IMR-90 (cell line): ENCODE results near the gene ZNF285. TPM values are rescaled to one million over a fixed set of nuclear protein-coding genes. Genes with fewer than 3 reads are reported as not detected.

Experiments used
- ATAC-seq: fragments of 200-7000 bp; cut with Tn5 transposase; 2 replicates; pipeline ENCODE4 v1.9.1; 2020; ENCODE audit warnings: low read depth, mild to moderate bottlenecking, moderate library complexity
- BruUV-seq: library from RNA; stranded (reverse); fragments of 400-500 nt; replicated peaks from 2 replicates; lab custom pipeline; 2021; lab: Mats Ljungman, UMichigan
- CTCF ChIA-PET: fragments of 300-600 bp; formaldehyde crosslinking; extraction: SDS; loops from one replicate; lab custom pipeline; 2021; ENCODE audit warnings: antibody characterized with exemption; lab: Yijun Ruan, JAX
- POLR2A ChIA-PET: fragments of 300-600 bp; sonication (Branson Sonifier 250); formaldehyde crosslinking; loops from one replicate; lab custom pipeline; 2022; ENCODE audit warnings: antibody characterized with exemption; ENCODE audit not compliant: unreplicated experiment; lab: Charles Lee
- DNase-seq: peaks from one replicate; pipeline ENCODE4 v3.0.0; 2013
- H2AFZ ChIP-seq: replicated peaks from 2 replicates; pipeline ENCODE3; 2013; ENCODE audit warnings: low read length, mild to moderate bottlenecking; ENCODE audit not compliant: poor library complexity
- H2AK5ac ChIP-seq: 2 replicates; pipeline ENCODE4 v1.6.1; 2013; ENCODE audit warnings: low read depth, low read length, inconsistent platforms
- H2AK9ac ChIP-seq: replicated peaks from 2 replicates; pipeline ENCODE3; 2013; ENCODE audit warnings: mild to moderate bottlenecking, low read depth, low read length, moderate library complexity; ENCODE audit not compliant: poor library complexity
- H2BK120ac ChIP-seq: 2 replicates; pipeline ENCODE4 v1.6.1; 2013; ENCODE audit warnings: low read depth, low read length, inconsistent platforms
- H2BK15ac ChIP-seq: 3 replicates; pipeline ENCODE4 v1.6.1; 2013; ENCODE audit warnings: low read depth, low read length, inconsistent platforms
- H2BK20ac ChIP-seq: 2 replicates; pipeline ENCODE4 v1.6.1; 2013; ENCODE audit warnings: low read depth, mild to moderate bottlenecking, inconsistent platforms, low read length, moderate library complexity
- H2BK5ac ChIP-seq: 2 replicates; pipeline ENCODE4 v1.6.1; 2013; ENCODE audit warnings: mild to moderate bottlenecking, low read depth, low read length, inconsistent platforms; ENCODE audit not compliant: poor library complexity, severe bottlenecking
- H3K14ac ChIP-seq: replicated peaks from 2 replicates; pipeline ENCODE4 v1.6.1; 2013; ENCODE audit warnings: low read depth, low read length, inconsistent platforms
- H3K18ac ChIP-seq: 2 replicates; pipeline ENCODE4 v1.6.1; 2013; ENCODE audit warnings: low read depth, low read length, control low read depth
- H3K23ac ChIP-seq: 2 replicates; pipeline ENCODE4 v1.6.1; 2013; ENCODE audit warnings: low read depth, low read length, inconsistent platforms
- H3K27ac ChIP-seq: 2 replicates; pipeline ENCODE4 v1.5.1; 2013; ENCODE audit warnings: mild to moderate bottlenecking, control low read depth, low read length; ENCODE audit not compliant: insufficient read depth
- H3K27me3 ChIP-seq: 2 replicates; pipeline ENCODE4 v1.6.1; 2013; ENCODE audit warnings: low read length; ENCODE audit not compliant: control insufficient read depth, insufficient read depth
- H3K36me3 ChIP-seq: 2 replicates; pipeline ENCODE4 v1.6.1; 2013; ENCODE audit warnings: low read length, mixed read lengths; ENCODE audit not compliant: control insufficient read depth, insufficient read depth
- H3K4ac ChIP-seq: 2 replicates; pipeline ENCODE4 v1.6.1; 2013; ENCODE audit warnings: low read depth, low read length, inconsistent platforms
- H3K4me1 ChIP-seq: 2 replicates; pipeline ENCODE4 v1.6.1; 2013; ENCODE audit warnings: low read length, mixed read lengths; ENCODE audit not compliant: control insufficient read depth, insufficient read depth
- H3K4me2 ChIP-seq: 2 replicates; pipeline ENCODE4 v1.6.1; 2013; ENCODE audit warnings: low read depth, mild to moderate bottlenecking, control low read depth, low read length, moderate library complexity
- H3K4me3 ChIP-seq: 2 replicates; pipeline ENCODE4 v1.5.1; 2013; ENCODE audit warnings: low read depth, mild to moderate bottlenecking, control low read depth, low read length, moderate library complexity; ENCODE audit not compliant: insufficient read depth
- H3K56ac ChIP-seq: 2 replicates; pipeline ENCODE4 v1.6.1; 2013; ENCODE audit warnings: low read length, inconsistent platforms; ENCODE audit not compliant: insufficient read depth; ENCODE audit errors: extremely low read depth
- H3K79me1 ChIP-seq, 2 experiments: 2 replicates each; pipeline ENCODE4 v1.6.1; 2013; ENCODE audit warnings: low read length in 2 of 2, inconsistent platforms in 1 of 2, low read depth in 1 of 2
- H3K9ac ChIP-seq: 2 replicates; pipeline ENCODE4 v1.6.1; 2013; ENCODE audit warnings: low read depth, low read length, control low read depth
- H3K9me1 ChIP-seq: 2 replicates; pipeline ENCODE4 v1.6.1; 2013; ENCODE audit warnings: low read length, inconsistent platforms; ENCODE audit not compliant: insufficient read depth
- H3K9me3 ChIP-seq: 2 replicates; pipeline ENCODE4 v1.6.1; 2013; ENCODE audit warnings: low read length; ENCODE audit not compliant: control insufficient read depth, insufficient read depth
- H4K20me1 ChIP-seq: 2 replicates; pipeline ENCODE4 v1.6.1; 2013; ENCODE audit warnings: low read length, inconsistent platforms; ENCODE audit not compliant: insufficient read depth
- H4K5ac ChIP-seq: 2 replicates; pipeline ENCODE4 v1.6.1; 2013; ENCODE audit warnings: mild to moderate bottlenecking, low read depth, low read length, control low read depth
- H4K8ac ChIP-seq, 2 experiments: 2 replicates each; pipeline ENCODE4 v1.6.1; 2013; ENCODE audit warnings: low read depth in 2 of 2, low read length in 2 of 2, control low read depth in 1 of 2, inconsistent platforms in 1 of 2
- H4K91ac ChIP-seq: 2 replicates; pipeline ENCODE4 v1.6.1; 2013; ENCODE audit warnings: low read depth, low read length, inconsistent platforms; ENCODE audit not compliant: insufficient read depth
- CEBPB ChIP-seq: IDR thresholded peaks from 2 replicates; pipeline ENCODE4 v1.6.1; 2012; ENCODE audit warnings: low read depth, low read length, improper control_type of control experiment
- MAFK ChIP-seq: IDR thresholded peaks from 2 replicates; pipeline ENCODE4 v1.6.1; 2012; ENCODE audit warnings: low read depth, low read length, improper control_type of control experiment
- MXI1 ChIP-seq: IDR thresholded peaks from 2 replicates; pipeline ENCODE4 v1.6.1; 2012; ENCODE audit warnings: low read depth, mild to moderate bottlenecking, low read length, moderate library complexity, borderline replicate concordance
- POLR2A ChIP-seq: IDR thresholded peaks from 2 replicates; pipeline ENCODE4 v1.6.1; 2012; ENCODE audit warnings: mild to moderate bottlenecking, low read depth, low read length
- WGBS, 2 experiments: methylation state at CpG; one replicate each; pipeline versions ENCODE4 v1.1.5 to v1.1.7; 2013; ENCODE audit warnings: missing lambda C conversion rate in 2 of 2; ENCODE audit not compliant: insufficient read length in 1 of 2; ENCODE audit errors: extremely low coverage in 2 of 2; 5-methylcytosine and 5-hydroxymethylcytosine counted together
- dilution Hi-C: fragments of 300-500 bp; cut with HindIII; formaldehyde crosslinking; loops from one replicate; pipeline ENCODE4 v1.14.3; 2018; ENCODE audit warnings: low sequenced_read_pairs; ENCODE audit not compliant: unreplicated experiment
- in situ Hi-C: fragments of 300-500 bp; cut with MboI; formaldehyde crosslinking; loops from 3 replicates; pipeline ENCODE4 v1.14.3; 2019; ENCODE audit warnings: low sequenced_read_pairs, inconsistent platforms, mixed read lengths
- intact Hi-C: fragments of 100-400 bp; cut with micrococcal nuclease; formaldehyde crosslinking; loops from 2 replicates; pipeline ENCODE4 v1.10.0; 2022
- polyA plus RNA-seq, 3 experiments: library from polyadenylated mRNA; depleted of rRNA; stranded (reverse); fragments of >200 nt; gene quantifications; 2 replicates each; pipeline ENCODE4 v1.2.3, GENCODE V29; 2012; ENCODE audit warnings: low replicate concordance in 1 of 3
- total RNA-seq: library from RNA; depleted of rRNA; stranded (reverse); fragments of >200 nt; gene quantifications from 2 replicates; pipeline ENCODE4 v1.2.3, GENCODE V29; 2012

ZNF285 gene
- total and polyA plus RNA-seq, 2 of the 4 experiments (the other 2 are of a cell fraction), result 1.4 to 5.9 TPM

- intact Hi-C loops, result no loop called here
Observed at GRCh38 chr19:44356383-44357111, 44.9 kb downstream of the ZNF285 start, which contains the start of gene ZNF112. Gene ZNF112 (minus strand): TSS chr19:44356680. CDS start chr19:44340539, 16,141 bp downstream.

More at GRCh38 chr19:44356383-44357111, 44.9 kb downstream of the ZNF285 start, which contains the start of gene ZNF112:
- peak within 1 kb of the TSS; percentile 85 for H3K14ac ChIP-seq
- H4K5ac ChIP-seq, result peak within 1 kb of the TSS; percentile 99
- peak within 1 kb of the TSS; percentile 79 for H3K27ac ChIP-seq
- peak within 1 kb of the TSS; percentile 94 for H3K4me2 ChIP-seq
- H2BK15ac ChIP-seq, result no peak within 1 kb of the TSS
- ChIA-PET POLR2A (no interaction called here), CTCF (interaction anchor here (0.6 kb wide), 2 partner anchors 161 to 517 kb away, joined by 3 to 7 read pairs; no protein-coding TSS in a partner anchor)
- dilution Hi-C loops (no loop called here), in situ Hi-C loops (no loop called here)
- H3K27me3 ChIP-seq, result no peaks in the 10 kb centered on the region
- peak within 1 kb of the TSS; percentile 43; the same call in 1 of the 2 replicates for H3K56ac ChIP-seq
- H2AFZ ChIP-seq, result peak within 1 kb of the TSS; percentile 96
- no peaks in the 10 kb centered on the region for H4K20me1 ChIP-seq
- peak within 1 kb of the TSS; percentile 57; the same call in 1 of the 2 replicates for H3K23ac ChIP-seq
- peak within 1 kb of the TSS; percentile 87 for H3K18ac ChIP-seq
- peak within 1 kb of the TSS; percentile 86 for H4K91ac ChIP-seq
- DNase-seq (peak; percentile 91), ATAC-seq (peak; percentile 100)
- peak within 1 kb of the TSS; percentile 81 for H3K4me3 ChIP-seq
- WGBS, 2 experiments, result 0% methylated on average over 1 of the region's 38 CpGs; no CpG with 5 or more reads in 1 of the 2 experiments
- peak within 1 kb of the TSS; percentile 69 for H2BK5ac ChIP-seq
- no peaks in the 10 kb centered on the region for H3K36me3 ChIP-seq
- TF ChIP-seq POLR2A (peak; percentile 34; the same call in 1 of the 2 replicates), MAFK (no peak), CEBPB (no peak), MXI1 (no peak)
- H2AK5ac ChIP-seq, result peak within 1 kb of the TSS; percentile 71; the same call in 1 of the 2 replicates
- H3K79me1 ChIP-seq, result peaks cover 6 to 21% of the 10 kb centered on the region in 2 experiments
- H3K9me1 ChIP-seq, result no peaks in the 10 kb centered on the region
- H3K4me1 ChIP-seq, result 0 out of 2 replicates have a peak, but pooled peaks cover 2% of the 10 kb centered on the region
- peak within 1 kb of the TSS; percentile 74 for H2AK9ac ChIP-seq
- peak within 1 kb of the TSS; percentile 79 for H3K4ac ChIP-seq
- H3K9ac ChIP-seq, result peak within 1 kb of the TSS; percentile 94
- no peaks in the 10 kb centered on the region for H3K9me3 ChIP-seq
- H4K8ac ChIP-seq, result peak within 1 kb of the TSS; percentile 87 to 98
- peak within 1 kb of the TSS; percentile 4; the same call in 1 of the 2 replicates for H2BK120ac ChIP-seq
- BruUV-seq, result no TSS peak
- H2BK20ac ChIP-seq, result no peak within 1 kb of the TSS
